SK-N-SH treated with all-trans-retinoic acid at 6 μM for 48 hours (cell line): ENCODE results near the gene MDFIC.

Experiments used
- ARNTL ChIP-seq: fragments of 450-650 bp; formaldehyde crosslinking; IDR thresholded peaks from 2 replicates; pipeline ENCODE4 v1.5.0; 2020; ENCODE audit warnings: low read depth, mild to moderate bottlenecking, moderate library complexity, borderline replicate concordance
- BACH2 ChIP-seq: fragments of 250-450 bp; sonication (Bioruptor Pico); IDR thresholded peaks from 2 replicates; pipeline ENCODE4 v1.9.0; 2021; ENCODE audit warnings: mild to moderate bottlenecking, borderline replicate concordance
- ISL1 ChIP-seq: fragments of 250-450 bp; sonication (Bioruptor Pico); IDR thresholded peaks from 2 replicates; pipeline ENCODE4 v2.1.2; 2022; ENCODE audit warnings: mild to moderate bottlenecking, moderate library complexity
- PATZ1 ChIP-seq: fragments of 250-450 bp; sonication (Bioruptor Pico); IDR thresholded peaks from 2 replicates; pipeline ENCODE4 v1.8.0; 2020; ENCODE audit warnings: mild to moderate bottlenecking, moderate library complexity, borderline replicate concordance
- PPARA ChIP-seq: fragments of 250-450 bp; sonication (Bioruptor Pico); IDR thresholded peaks from 2 replicates; pipeline ENCODE4 v1.5.0; 2020; ENCODE audit warnings: mild to moderate bottlenecking, borderline replicate concordance
- RARB ChIP-seq: fragments of 250-450 bp; sonication (Bioruptor Pico); IDR thresholded peaks from 2 replicates; pipeline ENCODE4 v1.8.0; 2021; ENCODE audit warnings: mild to moderate bottlenecking, moderate library complexity
- SNAI2 ChIP-seq: fragments of 250-450 bp; sonication (Bioruptor Pico); IDR thresholded peaks from 2 replicates; pipeline ENCODE4 v1.5.0; 2020; ENCODE audit warnings: mild to moderate bottlenecking, moderate library complexity
- TOX ChIP-seq: fragments of 250-450 bp; sonication (Bioruptor Pico); IDR thresholded peaks from 2 replicates; pipeline ENCODE4 v1.8.0; 2021; ENCODE audit warnings: mild to moderate bottlenecking, moderate library complexity, borderline replicate concordance
- ZFP3 ChIP-seq: fragments of 250-450 bp; sonication (Bioruptor Pico); IDR thresholded peaks from 2 replicates; pipeline ENCODE4 v1.5.0; 2020; ENCODE audit warnings: mild to moderate bottlenecking, moderate library complexity
- ZFP30 ChIP-seq: fragments of 450-650 bp; formaldehyde crosslinking; IDR thresholded peaks from 2 replicates; pipeline ENCODE4 v1.5.0; 2022; ENCODE audit warnings: mild to moderate bottlenecking, moderate library complexity
- ZNF565 ChIP-seq: fragments of 450-650 bp; formaldehyde crosslinking; conservative IDR thresholded peaks from 2 replicates; pipeline ENCODE4 v1.5.0; 2020; ENCODE audit warnings: low read depth, mild to moderate bottlenecking, moderate library complexity
- ZNF70 ChIP-seq: fragments of 450-650 bp; formaldehyde crosslinking; IDR thresholded peaks from 2 replicates; pipeline ENCODE4 v1.5.0; 2020; ENCODE audit warnings: mild to moderate bottlenecking, moderate library complexity
- TF ChIP-seq, protein P1 (sequence below): fragments of 250-450 bp; sonication (Bioruptor Pico); IDR thresholded peaks from 2 replicates; pipeline ENCODE4 v1.8.0; 2021; ENCODE audit warnings: low read depth, mild to moderate bottlenecking, moderate library complexity, borderline replicate concordance

GRCh38 chr7:115024276-115024675 lies 102.4 kb downstream of the MDFIC start:
- TF ChIP-seq, protein P1, sequence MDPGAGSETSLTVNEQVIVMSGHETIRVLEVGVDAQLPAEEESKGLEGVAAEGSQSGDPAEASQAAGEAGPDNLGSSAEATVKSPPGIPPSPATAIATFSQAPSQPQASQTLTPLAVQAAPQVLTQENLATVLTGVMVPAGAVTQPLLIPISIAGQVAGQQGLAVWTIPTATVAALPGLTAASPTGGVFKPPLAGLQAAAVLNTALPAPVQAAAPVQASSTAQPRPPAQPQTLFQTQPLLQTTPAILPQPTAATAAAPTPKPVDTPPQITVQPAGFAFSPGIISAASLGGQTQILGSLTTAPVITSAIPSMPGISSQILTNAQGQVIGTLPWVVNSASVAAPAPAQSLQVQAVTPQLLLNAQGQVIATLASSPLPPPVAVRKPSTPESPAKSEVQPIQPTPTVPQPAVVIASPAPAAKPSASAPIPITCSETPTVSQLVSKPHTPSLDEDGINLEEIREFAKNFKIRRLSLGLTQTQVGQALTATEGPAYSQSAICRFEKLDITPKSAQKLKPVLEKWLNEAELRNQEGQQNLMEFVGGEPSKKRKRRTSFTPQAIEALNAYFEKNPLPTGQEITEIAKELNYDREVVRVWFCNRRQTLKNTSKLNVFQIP: no peak
- TF ChIP-seq SNAI2 (no peak), ZFP3 (no peak), PATZ1 (no peak), ZNF565 (CRISPR knock-in tag) (no peak), ZFP30 (CRISPR knock-in tag) (no peak), PPARA (no peak), ZNF70 (CRISPR knock-in tag) (no peak), TOX (CRISPR knock-in tag) (no peak), ARNTL (CRISPR knock-in tag) (no peak), BACH2 (CRISPR knock-in tag) (no peak), ISL1 (CRISPR knock-in tag) (no peak), RARB (CRISPR knock-in tag) (no peak)
